Measurements from ENCODE around the gene LMF2.
"Not testable (repeated sequence)": the region's sequence is repeated elsewhere in the genome, so short reads cannot be mapped to it uniquely, and the experiment has no call there.

Gene LMF2

DNA sequence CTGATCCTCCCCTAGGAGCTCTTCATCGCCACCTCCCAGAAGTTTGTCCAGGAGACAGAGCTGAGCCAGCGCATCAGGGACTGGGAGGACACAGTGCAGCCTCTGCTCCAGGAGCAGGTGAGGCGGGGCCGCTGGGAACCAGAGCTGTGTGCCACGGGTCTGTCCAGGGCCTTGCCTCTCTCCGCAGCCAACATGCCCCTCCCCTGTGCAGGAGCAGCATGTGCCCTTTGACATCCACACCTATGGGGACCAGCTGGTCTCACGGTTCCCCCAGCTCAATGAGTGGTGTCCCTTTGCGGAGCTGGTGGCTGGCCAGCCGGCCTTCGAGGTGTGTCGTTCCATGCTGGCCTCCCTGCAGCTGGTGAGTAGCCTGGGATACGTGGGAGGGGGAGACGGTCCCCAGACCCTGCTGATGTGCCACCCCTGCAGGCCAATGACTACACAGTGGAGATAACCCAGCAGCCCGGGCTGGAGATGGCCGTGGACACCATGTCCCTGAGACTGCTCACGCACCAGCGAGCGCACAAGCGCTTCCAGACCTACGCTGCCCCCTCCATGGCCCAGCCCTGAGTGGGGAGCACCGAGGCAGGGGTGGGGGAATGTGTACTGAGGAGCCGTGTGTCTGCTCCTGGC lies 15.4 kb upstream of the LMF2 start:
- no peak for DNase-seq

- DNase-seq: no peak
Measured at GRCh38 chr22:50522208-50522805, 14.8 kb upstream of the LMF2 start.

DNA sequence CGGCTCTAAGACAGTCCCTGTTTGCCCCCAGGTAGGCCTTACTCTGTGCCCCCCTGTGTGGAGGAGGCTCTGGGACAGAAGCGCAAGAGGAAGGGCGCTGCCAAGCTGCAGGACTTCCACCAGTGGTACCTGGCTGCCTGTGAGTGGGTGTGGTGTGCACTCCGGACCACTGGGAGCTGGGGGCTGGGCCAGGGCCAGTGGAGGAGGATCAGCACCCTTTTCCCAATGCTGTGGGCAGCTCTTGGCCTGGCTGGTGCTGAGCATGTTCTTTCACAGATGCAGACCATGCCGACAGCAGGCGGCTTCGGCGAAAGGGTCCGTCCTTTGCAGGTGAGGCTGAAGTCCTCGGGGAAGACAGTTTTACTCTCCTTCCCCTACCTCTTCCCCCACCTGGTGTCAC lies 14.2 kb upstream of the LMF2 start:
- no peak for DNase-seq

DNA sequence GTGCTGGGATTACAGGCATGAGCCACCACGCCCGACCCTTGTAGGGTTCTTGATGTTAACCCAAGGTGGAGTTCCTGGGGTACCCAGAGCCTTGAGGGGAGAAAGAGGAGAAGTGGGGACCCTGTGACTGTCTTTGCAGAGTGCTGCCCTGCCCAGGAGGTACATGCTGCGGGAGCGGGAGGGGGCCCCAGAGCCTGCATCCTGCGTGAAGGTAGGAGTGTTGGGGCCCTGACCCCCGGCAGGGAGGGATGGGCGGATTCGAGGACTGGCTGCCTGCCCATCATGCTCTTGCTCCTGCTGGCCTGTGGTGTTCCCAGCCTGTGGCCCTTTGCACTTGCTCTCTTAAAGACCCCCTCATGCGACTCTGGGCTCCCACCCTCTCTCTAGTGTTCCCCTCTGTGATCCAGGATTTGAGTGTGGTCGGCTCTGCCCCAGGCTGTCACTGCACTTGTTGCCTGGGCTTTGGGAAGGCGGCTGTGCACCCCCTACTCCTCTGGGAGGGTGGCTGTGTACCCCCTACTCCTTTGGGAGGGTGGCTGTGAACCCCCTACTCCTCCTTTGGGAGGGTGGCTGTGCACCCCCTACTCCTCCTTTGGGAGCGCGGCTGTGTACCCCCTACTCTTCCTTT lies 13.4 kb upstream of the LMF2 start:
- DNase-seq: no peak

GRCh38 chr22:50520184-50520583 lies 12.7 kb upstream of the LMF2 start:
- not testable (repeated sequence) for DNase-seq

DNA sequence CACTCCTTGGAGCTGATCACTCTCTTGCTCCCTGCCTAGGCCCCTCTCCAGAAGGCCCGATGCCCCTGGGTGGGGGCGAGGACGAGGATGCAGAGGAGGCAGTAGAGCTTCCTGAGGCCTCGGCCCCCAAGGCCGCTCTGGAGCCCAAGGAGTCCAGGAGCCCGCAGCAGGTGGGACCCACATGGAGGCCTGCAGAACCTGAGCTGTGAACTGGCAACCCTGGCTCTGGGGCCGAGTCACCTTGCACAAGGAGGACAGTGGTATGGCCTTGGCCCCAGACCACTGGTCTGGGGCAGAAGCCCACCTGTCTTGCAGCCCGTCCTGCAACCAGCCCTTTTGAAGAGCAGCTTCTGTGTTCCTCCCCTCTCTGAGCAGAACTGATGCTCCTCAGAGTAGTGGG lies 11.6 kb upstream of the LMF2 start:
- DNase-seq: no peak

GRCh38 chr22:50518606-50519005 lies 11.1 kb upstream of the LMF2 start:
- DNase-seq: no peak

DNA sequence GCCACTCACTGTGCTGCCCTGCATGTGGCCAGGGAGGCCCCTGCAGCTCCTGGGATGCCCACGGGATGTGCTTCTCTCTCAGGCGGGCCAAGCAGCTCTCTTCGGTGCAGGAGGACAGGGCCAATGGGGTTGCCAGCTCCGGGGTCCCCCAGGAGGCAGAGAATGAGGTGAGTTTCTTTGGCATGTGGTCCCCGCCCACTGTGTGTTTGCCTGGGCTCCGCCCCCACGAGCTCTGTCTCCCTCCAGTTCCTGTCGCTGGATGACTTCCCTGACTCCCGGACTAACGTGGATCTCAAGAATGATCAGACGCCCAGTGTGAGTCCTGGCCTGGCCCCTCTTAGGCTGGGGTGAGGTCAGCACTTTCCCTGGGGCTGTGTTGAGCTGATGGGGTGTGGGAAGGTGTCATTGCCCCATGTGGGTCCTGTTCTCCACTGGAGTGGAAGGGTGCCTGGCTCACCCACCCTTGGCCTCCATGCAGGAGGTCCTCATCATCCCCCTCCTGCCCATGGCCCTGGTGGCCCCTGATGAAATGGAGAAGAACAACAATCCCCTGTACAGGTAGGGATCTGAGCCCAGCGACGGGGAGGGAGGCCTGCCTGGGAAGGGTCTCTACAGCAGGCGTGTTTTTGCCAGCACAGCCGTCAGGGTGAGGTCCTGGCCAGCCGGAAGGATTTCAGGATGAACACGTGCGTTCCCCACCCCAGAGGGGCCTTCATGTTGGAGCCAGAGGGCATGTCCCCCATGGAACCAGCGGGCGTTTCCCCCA lies 10.2 kb upstream of the LMF2 start:
- DNase-seq: no peak

- no peak for DNase-seq
Measured at GRCh38 chr22:50516891-50517290, 9.4 kb upstream of the LMF2 start.

GRCh38 chr22:50516068-50516467 lies 8.6 kb upstream of the LMF2 start:
- no peak for DNase-seq

GRCh38 chr22:50513175-50513574 lies 5.7 kb upstream of the LMF2 start:
- no peak for DNase-seq

DNA sequence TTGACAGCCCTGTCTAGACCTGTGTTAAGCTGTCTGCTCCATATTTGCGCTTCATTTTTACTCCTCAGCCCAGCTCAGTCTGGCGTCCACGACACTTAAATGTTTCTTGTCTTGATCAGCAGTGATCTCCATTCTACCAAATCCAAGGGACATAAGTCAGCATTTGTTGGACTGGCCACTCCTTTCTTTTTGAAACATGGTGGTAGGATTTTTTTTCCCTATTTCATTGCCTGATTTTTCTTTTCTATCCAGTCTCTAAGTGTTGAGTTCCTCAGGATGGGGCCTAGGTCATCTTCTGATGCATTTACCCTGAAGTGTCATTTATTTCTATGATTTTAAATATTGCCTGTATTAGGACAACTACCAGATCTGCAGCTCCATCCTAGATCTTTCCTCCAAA lies 1.4 kb upstream of the LMF2 start:
- no peak for DNase-seq

GRCh38 chr22:50507991-50508884 lies 736 bp upstream of the LMF2 start, which contains the start of gene NCAPH2:
Gene NCAPH2 (plus strand): TSS chr22:50508224. CDS start chr22:50508338, 114 bp downstream.
- DNase-seq: peak; percentile 90

- DNase-seq: no peak
Measured at GRCh38 chr22:50506611-50507420, 686 bp downstream of the LMF2 start.

GRCh38 chr22:50505776-50506610 lies 1.5 kb downstream of the LMF2 start:
- no peak for DNase-seq

GRCh38 chr22:50505276-50505775 lies 2.2 kb downstream of the LMF2 start:
- no peak for DNase-seq

GRCh38 chr22:50504369-50505211 lies 2.9 kb downstream of the LMF2 start:
- DNase-seq: no peak

DNA sequence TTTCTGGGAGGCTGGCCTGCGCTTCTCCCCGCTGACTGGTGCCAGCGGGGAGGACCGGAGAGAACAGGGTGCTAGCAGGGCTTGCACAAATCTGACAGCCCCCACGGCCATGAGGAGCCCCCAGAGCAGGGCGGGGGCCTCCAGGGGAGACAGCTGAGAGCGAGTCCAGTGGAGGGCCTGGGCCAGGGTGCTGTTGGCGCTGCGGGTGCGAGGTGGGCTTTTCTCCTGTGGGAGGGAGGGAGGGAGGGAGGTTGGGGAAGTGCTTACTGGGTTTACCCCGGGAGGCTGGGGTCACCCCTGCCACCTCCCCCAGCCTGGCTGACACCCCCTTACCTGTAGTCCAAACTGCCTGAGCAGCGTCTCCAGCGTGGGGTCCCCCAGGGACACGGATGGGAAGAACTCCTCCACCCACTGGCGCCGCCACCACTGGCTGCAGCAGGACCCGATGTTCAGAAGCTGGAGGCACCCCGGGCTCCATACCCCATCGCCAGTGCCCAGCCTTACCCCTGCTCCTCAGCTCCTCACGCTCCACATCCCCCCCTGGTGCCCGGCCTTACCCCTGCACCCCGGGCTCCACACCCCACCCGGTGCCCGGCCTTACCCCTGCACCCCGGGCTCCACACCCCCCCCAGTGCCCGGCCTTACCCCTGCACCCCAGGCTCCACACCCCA lies 3.9 kb downstream of the LMF2 start:
- DNase-seq: no peak

Data from NCI-H748 treated with DMSO at 0.1 percent for 48 hours (cell line).